Measurements from ENCODE around the gene BCL2.
A peak's percentile ranks its signal among the peaks of the same experiment; 100 is the strongest.
"Not testable (repeated sequence)": the region's sequence is repeated elsewhere in the genome, so short reads cannot be mapped to it uniquely, and the experiment has no call there.

The BCL2 gene

DNA sequence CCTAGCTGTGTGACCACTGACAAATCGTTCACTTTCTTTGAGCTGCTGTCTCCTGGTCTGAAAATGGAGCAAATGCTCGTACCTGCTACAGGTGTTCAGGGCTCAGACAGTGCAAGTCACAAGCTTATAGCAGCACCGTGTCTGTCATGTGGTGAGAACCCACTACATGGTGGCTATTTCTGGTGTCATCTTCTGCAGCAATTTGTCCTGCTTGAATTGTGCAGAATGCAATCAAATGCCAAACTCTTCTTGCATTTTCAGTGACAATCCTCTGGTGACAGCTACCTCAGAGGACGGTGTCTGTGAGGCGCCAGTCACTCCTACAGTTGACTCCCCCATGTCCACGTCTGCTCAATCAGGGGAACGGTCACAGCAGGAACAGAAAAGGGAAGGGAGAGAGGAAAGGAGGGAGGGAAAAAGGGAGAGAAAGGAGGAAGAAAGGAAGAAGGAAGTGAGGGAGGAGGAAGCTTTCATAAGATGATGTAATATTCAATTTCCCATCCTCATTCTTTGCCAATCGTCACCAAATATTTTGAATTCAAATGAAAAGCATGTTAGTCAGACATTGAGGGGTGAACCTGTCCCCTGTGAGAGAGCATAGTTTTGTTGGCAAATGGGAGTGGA lies 122.2 kb downstream of the BCL2 start:
- no peak for DNase-seq

- no peak for DNase-seq
Observed at GRCh38 chr18:63195326-63196159, 124.0 kb downstream of the BCL2 start.

GRCh38 chr18:63192885-63193349 lies 126.7 kb downstream of the BCL2 start:
- DNase-seq: no peak

GRCh38 chr18:63192126-63192884 lies 127.3 kb downstream of the BCL2 start:
- no peak for DNase-seq

DNA sequence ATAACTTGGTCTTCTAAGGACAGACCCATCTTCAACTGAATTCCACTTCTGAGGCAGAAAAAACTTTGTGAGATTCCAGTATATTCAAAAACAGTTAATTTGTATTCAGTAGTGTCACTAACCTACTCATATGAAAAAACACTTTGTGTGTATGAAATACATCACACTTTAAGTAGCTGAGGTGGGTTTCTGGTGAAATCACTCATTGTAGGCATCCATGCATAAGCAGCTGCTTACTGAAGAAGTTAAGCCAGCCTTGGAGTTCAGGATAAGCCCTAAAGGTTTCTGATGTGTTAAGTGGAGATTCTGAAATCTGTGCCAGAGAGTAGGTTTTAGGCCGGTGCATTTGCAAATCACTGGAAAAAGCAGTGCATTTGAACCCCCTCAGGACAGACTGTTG lies 128.2 kb downstream of the BCL2 start:
- DNase-seq: no peak

GRCh38 chr18:63190838-63191237 lies 128.7 kb downstream of the BCL2 start:
- not testable (repeated sequence) for DNase-seq

- no peak for DNase-seq
Observed at GRCh38 chr18:63189817-63190216, 129.8 kb downstream of the BCL2 start.

DNA sequence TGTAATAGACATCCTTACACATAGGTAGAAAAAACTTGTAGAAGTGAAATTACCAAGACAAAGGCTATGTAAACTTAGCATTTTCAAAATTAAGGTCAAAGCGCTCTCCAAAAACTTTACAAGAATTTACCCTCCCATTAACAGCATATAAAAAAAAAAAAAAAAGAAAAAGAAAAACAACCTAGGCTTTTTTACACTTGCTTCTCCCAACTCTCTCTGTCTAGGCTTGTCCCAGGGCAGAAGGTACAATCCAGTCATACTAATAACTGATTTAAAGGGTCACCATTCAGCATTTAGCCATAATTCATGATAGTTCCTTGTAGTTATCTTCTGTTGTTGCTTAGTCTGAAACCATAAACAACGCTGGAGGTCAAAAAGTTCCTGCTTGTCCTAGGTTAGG lies 130.5 kb downstream of the BCL2 start:
- DNase-seq: no peak

DNA sequence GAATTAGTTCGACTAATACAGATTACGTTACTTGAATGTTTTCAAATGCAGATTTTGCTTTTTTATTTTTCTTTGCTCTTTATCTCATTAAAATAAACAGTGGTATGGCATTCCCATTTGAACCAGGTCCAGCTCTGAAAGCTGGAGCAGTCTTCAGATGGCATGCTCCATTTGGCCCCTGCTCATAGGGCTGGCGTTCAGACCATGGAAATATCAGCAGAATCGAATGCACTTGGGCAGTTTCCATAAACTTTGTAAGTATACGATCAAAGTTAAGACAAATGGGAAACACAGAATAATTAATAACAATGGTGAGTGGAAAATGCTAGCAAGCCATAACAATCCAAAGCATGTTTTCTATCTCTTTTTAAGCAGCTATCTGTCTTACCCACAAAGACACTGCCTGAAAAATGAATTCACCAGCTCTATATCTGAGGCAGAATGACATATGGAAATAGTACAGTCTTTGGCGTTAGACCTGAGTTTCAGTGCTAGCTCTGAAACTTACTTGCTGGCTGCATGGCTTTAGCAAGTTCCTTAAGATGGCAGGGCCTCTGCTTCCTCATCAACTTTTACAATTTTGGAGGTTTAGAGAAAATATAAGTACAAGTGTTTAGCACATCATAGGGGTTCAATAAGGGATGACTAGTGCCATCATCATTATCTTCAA lies 131.6 kb downstream of the BCL2 start:
- no peak for DNase-seq

- no peak for DNase-seq
Observed at GRCh38 chr18:63187223-63187574, 132.4 kb downstream of the BCL2 start.

GRCh38 chr18:63186520-63187222 lies 132.9 kb downstream of the BCL2 start:
- DNase-seq: no peak

DNA sequence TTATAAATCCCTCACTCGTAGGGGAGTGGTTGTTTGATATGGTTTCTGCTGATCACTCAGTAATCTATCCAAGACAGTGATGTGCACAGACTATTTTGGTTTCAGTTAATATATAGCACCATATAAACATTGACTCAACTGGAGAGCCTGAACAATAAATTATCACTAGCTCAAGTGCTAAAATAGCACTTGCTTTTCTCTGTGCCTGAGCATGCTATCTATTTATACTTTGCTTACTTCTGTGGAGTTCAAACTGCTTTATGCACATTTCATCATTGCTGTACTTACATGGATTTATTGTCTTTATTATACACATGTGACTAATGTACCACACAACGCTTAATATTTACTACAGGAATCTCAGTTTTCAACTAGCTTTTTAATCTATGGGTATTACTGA lies 133.6 kb downstream of the BCL2 start:
- no peak for DNase-seq

DNA sequence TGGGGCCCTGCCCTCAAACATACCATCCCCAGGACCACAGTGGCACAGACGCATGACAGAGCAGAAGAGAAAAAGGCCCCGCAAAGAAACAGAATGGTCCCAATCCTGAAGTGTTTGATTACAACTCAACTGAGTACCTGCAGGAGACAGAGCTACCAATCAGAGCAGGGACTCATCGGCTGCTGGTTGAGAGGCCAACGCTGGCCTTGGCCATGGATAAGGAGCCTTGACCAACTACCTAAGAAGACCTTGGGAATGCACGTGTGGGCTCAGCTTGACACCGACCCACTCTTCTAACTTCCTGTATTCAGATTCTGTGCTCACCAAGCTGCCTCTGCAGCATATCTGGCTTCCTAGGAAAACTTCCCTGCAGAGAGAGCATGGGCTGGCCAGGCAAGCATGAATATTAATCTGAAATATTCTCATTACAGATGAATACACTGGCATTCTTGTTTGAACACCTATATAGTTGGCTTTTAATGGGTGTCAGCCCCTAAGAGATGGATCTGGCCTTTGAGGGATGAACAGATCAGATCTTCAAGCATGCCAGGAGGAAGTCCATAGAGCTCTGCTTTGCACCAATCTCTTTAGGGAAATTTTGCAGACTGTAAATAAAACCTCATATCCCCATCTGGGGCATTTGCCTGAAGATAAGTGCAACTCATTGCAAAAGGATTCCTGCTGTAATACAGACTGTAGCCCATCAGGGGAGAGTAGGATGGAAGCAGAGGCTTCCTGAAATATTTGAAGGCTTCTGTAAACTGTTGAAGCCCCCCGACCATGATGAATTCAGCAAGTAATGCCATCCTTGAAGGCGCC lies 135.4 kb downstream of the BCL2 start:
- no peak for DNase-seq

GRCh38 chr18:63183378-63183777 lies 136.2 kb downstream of the BCL2 start:
- DNase-seq: no peak

DNA sequence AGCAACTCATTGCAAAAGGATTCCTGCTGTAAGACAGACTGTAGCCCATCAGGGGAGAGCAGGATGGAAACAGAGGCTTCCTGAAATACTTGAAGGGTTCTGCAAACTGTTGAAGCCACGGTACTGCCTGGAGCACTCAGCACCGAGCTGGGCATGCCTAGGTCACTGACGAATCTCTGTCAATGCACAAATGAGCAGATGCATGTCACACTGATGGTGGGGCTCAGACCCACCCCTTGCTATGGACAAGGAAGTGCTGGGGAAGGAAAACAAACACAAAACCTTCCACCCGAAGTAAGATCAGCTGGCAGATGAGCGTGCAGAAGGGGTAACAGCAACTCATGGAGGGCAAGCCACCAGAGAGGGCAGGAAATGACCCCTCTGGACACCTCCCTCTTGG lies 136.7 kb downstream of the BCL2 start:
- DNase-seq: no peak

DNA sequence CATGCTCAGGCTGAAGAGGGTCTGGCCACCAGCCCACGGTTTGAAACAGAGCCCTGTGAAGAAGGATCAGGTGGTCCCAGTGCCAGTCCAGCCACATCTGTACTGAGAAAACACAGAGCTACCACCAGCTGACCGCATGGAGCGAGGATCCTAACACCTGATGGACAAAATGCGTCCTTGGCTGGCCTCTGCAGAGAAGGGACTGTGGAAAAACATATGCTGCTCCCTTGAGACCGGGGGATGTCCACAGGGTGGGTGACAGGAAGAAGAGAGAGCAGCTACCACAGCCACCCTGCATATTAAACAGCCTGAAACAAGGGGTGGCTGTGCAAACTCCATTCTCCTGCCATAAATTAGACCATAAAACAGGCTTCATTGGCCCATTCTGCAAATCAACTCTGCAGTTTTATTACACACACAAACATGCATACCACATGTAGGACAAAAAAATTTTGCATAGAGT lies 137.2 kb downstream of the BCL2 start:
- DNase-seq: peak; percentile 31

- DNase-seq: no peak
Observed at GRCh38 chr18:63181706-63182309, 137.8 kb downstream of the BCL2 start.

GRCh38 chr18:63180971-63181376 lies 138.6 kb downstream of the BCL2 start:
- no peak for DNase-seq

GRCh38 chr18:63180321-63180720 lies 139.2 kb downstream of the BCL2 start:
- no peak for DNase-seq

GRCh38 chr18:63179422-63179821 lies 140.1 kb downstream of the BCL2 start:
- DNase-seq: no peak

DNA sequence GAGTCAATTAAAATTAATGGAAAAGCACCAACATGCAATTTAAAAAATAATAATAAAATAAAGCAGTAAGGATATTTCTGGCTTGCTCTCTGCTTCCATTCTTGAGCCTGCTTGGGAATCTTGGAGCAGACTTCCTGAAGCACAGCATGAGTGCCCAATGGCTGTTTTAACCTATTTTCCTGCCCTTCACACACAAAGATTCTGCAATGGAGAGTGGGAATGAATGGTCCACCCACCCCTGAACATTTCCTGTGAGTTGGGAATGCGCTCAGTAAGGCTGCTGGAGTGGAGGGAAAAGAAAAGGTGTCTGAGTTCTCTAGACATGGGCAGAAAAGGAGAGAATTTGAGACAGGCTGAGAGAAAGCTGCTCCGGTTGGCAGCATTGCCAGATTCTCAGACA lies 140.6 kb downstream of the BCL2 start:
- no peak for DNase-seq

Measured in NCI-H1092 treated with DMSO at 0.1 percent for 48 hours (cell line).